Skeletal muscle cell (primary cell): ENCODE measurements around the gene DSG3.

Source experiments
- DNase-seq: peaks from one replicate; pipeline ENCODE4 v3.0.0-alpha.2; 2010; ENCODE audit warnings: low read depth
- H3K4me3 ChIP-seq: 2 replicates; pipeline ENCODE4 v1.5.1; 2011; ENCODE audit warnings: low read depth, mild to moderate bottlenecking, control low read depth, low read length, moderate library complexity

Gene DSG3, protein sequence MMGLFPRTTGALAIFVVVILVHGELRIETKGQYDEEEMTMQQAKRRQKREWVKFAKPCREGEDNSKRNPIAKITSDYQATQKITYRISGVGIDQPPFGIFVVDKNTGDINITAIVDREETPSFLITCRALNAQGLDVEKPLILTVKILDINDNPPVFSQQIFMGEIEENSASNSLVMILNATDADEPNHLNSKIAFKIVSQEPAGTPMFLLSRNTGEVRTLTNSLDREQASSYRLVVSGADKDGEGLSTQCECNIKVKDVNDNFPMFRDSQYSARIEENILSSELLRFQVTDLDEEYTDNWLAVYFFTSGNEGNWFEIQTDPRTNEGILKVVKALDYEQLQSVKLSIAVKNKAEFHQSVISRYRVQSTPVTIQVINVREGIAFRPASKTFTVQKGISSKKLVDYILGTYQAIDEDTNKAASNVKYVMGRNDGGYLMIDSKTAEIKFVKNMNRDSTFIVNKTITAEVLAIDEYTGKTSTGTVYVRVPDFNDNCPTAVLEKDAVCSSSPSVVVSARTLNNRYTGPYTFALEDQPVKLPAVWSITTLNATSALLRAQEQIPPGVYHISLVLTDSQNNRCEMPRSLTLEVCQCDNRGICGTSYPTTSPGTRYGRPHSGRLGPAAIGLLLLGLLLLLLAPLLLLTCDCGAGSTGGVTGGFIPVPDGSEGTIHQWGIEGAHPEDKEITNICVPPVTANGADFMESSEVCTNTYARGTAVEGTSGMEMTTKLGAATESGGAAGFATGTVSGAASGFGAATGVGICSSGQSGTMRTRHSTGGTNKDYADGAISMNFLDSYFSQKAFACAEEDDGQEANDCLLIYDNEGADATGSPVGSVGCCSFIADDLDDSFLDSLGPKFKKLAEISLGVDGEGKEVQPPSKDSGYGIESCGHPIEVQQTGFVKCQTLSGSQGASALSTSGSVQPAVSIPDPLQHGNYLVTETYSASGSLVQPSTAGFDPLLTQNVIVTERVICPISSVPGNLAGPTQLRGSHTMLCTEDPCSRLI

DNA sequence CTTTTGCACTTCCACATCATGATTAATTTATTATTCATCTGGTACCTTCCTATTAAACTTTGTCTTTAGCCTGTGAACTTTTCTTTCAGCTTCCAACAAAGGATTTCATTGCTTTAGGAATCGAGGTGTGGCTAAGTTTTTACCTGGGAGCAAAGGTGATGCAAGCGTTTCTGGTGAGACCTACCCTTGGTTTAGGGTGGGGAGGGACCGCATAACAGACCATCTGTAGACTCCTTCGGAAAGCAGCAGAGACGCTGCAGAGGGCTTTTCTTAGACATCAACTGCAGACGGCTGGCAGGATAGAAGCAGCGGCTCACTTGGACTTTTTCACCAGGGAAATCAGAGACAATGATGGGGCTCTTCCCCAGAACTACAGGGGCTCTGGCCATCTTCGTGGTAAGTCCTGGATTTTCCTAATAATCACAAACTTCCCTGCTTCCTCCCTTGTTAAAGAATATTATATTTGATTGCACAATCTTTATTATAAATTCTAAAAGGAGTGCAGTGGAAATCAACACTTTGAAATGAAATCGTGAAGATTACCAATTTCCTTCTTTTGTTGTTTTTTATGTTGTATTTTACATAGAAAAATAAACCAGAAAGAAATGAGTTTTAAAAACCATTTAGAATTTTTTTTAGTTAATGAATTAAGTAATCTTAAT is at the start of gene DSG3:
DSG3 (plus strand) TSS at position 212 of the 662 bp plus-strand sequence; CDS start at position 349, 137 bp downstream.
- no peak within 1 kb of the TSS for H3K4me3 ChIP-seq
- no peak for DNase-seq

DNA sequence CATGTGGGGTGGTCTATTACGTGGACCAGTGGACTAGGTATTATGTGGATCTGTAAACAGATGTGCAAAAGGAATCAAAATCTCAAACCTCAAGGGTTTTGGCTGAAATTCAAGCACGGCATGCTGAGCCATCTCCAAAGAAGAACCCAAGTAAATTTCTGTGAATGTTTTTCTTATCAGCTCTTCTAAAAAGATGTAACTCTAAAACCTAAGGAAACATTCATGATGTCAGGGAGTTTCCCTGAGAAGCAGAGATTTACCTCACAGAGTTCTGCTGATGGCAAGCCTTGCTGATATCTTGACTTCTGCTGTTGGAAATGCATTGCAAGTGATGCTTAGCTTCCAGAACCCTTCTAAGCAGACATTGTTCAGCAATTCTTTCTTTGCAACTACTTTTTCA is 49.4 kb upstream of the DSG3 start:
- no peak overlapping the region for H3K4me3 ChIP-seq
- no peak for DNase-seq

DNA sequence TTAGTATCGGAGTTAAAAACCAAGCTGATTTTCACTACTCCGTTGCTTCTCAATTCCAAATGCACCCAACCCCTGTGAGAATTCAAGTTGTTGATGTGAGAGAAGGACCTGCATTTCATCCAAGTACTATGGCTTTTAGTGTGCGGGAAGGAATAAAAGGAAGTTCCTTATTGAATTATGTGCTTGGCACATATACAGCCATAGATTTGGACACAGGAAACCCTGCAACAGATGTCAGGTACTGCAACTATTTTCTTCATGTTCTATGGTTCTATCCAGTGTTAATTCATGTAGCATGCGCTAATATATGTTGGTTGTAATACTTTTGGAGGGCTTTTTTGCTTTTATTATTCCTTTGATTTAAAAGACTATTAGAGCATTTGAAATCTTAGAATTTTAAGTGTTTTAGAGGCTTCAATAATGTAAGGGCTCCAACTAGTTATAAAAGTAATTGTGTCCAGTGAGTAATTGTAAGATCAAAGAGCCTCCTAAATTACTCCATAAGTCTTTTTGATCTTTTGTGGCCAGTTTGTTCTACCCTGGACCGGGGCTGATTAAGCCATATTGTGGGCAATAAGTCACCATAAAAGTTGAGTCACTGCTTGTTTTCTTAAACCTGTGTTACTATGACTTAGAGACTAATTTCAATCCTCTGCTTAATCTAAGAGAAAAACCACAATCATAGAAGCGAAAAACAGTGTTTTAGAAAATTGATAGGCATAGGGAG is 48.1 kb upstream of the DSG3 start:
- no peak overlapping the region for H3K4me3 ChIP-seq
- DNase-seq = peak; percentile 5

DNA sequence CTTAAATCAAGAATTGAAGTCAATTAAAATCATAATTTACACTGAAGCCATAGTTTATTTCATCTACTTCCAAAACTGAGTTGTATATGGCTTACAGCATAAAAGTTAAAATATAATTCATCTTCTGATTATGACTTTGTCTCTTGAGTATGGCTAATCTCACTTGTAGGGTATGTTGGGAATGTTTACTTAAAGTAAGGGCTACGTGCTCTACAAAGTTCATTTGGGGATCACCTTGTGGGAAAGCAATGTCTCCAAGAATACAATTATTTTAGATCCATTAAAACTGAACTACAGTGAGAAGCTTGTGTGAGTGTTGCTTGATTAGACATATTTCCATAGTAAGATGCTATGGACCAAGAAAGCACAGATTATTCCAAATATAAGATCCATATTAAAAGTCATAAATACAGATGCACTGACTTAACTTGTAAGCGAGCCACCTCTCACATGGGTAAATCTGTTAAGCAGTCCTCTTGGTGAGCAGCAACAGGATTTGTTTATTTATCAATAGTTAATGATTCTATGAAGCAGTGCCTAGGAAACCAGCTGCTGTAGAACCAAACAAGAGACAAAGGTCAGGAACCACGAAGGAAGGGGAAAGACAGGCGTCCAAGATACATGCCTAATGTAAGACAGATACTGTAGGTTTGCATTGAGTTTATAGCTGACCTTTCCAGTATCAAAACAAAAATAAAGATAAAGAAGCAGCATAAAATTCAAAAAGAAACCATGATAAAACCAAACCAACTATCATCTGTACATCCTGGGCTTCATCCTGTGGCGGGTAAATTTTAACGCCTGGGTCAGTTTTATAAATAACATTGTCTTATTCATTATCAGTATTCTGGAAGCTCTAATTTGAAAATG is 46.1 kb upstream of the DSG3 start:
- DNase-seq = no peak
- H3K4me3 ChIP-seq = no peak overlapping the region

DNA sequence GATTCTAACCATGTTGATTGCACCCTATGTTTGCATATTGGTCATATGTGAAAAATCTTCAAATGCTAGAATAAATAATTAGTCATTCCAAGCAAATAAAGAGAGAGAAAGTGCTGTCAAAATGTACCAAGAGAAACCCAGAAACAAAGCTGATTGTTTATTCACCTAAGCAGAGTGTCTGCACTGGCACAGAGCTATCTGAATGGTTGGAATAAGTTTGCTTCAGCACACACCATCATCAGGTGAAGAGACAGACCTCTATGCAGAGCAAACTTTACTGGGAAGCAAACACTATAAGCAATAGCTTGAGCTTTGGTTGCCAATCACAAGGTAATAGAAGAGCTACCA is 45.5 kb upstream of the DSG3 start:
- no peak for DNase-seq
- H3K4me3 ChIP-seq = no peak overlapping the region

DNA sequence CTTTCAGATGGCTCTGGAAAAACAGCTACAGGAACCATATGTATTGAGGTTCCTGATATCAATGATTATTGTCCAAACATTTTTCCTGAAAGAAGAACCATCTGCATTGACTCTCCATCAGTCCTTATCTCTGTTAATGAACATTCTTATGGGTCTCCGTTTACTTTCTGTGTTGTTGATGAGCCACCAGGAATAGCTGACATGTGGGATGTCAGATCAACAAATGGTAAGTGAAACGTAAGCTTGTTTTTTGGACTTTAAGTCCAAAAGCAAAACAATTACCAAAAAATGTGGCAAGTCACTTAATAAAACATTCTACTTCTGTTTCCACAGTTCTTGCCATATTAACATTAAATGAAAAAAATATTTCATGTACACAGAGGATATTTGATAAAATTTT is 44.1 kb upstream of the DSG3 start:
- no peak overlapping the region for H3K4me3 ChIP-seq
- no peak for DNase-seq

DNA sequence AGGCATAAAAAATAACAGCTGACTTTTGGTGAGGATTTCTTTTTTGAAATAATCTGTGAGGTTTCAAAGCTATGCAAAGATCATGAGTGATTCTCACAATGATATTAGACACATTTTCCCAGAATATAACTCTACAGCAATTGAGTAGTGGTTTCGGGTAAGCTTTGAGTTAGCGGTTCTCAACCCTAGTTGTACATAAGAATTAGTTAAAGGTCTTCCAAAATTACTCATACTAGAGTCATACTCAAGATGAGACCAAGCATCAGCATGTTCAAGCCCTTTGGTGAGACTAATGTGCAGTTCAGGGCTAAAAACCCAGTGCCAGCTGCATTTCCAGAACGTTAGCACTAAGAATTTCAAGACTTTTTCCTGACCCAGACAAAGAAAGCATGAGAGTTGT is 39.9 kb upstream of the DSG3 start:
- H3K4me3 ChIP-seq = no peak overlapping the region
- no peak for DNase-seq

DNA sequence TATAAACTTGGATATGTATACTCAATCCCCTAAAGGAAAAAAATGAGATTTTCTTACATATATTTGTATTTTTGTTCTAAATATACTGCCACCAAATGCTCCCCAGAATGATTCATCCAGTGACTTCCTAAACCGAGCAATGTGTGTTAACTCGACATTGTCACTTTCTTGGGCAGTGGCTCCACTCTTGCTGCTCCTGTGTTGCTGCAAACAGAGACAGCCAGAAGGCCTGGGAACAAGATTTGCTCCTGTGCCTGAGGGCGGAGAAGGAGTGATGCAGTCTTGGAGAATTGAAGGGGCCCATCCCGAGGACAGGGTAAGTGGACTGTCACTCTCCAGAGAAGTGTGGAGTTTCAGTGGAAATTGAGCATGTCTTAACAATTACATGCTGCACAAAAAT is 38.3 kb upstream of the DSG3 start:
- H3K4me3 ChIP-seq = no peak overlapping the region
- DNase-seq = no peak

DNA sequence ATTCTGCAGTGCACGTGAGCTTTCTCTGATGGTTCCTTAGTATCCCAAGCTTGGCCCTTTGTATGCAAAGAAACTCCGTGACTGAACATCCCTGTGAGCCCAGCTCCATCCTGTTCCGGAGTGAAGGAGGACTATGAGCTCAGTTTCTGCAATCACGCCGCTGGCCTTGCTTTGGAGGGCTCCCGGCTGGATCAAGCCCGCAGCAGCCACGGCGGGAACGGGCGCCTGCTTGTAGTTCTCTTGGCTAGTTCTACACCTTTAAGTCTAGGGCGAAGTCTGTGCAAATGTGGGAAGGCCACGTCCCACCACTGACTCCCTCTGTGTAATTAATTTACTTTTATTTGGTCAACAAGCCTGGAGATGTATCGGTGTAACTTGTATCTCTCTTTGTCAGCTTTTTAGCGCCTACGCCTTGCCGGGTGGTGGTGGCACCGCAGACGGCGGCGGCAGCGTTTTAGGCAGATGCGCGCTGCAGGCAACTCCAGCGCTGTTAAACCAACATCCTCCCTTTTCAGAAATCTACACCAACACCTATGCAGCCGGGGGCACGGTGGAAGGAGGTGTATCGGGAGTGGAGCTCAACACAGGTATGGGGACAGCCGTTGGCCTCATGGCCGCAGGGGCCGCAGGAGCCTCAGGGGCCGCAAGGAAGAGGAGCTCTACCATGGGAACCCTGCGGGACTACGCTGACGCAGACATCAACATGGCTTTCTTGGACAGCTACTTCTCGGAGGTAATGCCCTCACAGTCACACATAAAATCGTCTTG is 36.6 kb upstream of the DSG3 start:
- no peak overlapping the region for H3K4me3 ChIP-seq
- DNase-seq = no peak

DNA sequence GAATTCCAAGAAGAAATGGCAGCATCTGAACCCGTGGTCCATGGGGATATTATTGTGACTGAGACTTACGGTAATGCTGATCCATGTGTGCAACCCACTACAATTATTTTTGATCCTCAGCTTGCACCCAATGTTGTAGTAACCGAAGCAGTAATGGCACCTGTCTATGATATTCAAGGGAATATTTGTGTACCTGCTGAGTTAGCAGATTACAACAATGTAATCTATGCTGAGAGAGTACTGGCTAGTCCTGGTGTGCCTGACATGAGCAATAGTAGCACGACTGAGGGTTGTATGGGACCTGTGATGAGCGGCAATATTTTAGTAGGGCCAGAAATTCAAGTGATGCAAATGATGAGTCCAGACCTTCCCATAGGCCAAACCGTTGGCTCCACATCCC is 34.4 kb upstream of the DSG3 start:
- DNase-seq = no peak
- H3K4me3 ChIP-seq = no peak overlapping the region

DNA sequence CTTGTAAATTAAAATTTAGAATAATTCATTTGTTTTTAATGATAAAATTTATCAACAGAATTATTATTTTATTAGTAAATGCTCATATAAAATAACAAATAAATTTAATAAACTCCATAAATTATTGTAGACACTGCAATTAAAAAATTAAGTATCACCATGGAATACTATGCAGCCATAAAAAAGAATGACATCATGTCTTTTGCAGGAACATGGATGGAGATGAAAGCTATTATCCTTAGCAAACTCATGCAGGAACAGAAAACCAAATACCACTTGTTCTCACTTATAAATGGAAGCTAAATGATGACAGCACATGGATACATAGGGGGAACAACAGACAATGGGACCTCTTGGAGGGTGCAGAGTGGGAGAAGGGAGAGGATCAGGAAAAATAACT is 29.7 kb upstream of the DSG3 start:
- H3K4me3 ChIP-seq = no peak overlapping the region
- no peak for DNase-seq

DNA sequence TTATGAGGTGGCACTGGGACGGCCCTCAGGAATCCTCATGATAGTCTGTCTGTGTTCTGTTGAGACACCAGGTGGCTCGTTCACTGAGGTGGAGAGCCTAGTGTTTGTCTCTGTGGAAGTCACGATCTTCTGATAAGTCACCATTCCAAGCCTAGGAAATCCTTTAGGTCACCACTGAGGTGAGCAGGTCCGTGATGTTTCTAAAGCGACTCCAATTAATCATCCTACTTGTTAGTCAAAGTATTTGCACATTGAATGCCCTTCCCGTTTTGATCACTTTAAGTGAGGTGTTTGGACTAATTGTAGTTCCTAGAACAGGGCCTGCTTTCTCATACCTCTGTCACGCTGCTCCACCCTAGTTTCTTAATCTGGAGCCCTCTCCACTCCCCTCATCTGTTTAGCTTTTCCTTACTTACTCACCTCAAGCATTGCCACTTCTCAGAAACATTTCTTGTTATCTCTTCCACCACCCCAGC is 28.0 kb upstream of the DSG3 start:
- H3K4me3 ChIP-seq = no peak overlapping the region

DNA sequence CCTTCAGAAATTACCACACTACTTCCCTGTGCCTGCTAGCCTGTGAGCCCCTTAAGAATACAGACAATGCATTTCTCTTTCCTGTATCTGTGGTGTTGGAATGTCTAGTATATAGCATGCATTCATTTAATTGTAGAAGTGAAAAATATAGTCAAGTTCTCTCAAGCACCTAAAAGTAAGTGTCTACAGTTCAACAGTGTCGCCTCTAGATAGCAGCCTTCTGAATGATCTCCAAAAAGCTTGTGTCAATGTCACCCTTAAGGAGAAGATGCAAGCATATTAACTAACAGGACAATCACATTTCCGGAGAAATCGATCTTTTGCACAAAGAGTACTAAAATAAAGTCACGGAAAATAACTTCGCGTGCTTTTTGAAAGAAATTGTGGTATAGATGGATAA is 27.5 kb upstream of the DSG3 start:
- DNase-seq = no peak

More for the DNA sequence above, 28.0 kb upstream of the DSG3 start:
- DNase-seq = no peak

DNA sequence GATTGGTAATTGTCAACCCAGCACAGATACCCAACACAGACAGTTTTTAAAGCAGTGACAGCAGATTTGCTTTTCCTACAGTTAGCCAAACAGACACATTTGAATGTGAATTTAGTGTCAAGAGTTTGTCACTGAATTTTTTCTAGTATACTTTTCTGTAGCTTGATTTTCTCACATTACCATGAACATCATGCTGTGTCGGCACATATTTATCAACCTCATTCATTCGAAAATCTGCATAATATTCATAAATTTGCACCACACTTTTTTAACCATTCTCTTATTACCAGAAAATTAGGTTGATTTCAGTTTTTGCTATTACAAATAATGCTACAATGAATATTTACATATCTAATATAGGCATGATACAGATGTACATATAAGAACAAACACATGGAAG is 27.0 kb upstream of the DSG3 start:
- no peak overlapping the region for H3K4me3 ChIP-seq
- DNase-seq = no peak

More for the DNA sequence above, 27.5 kb upstream of the DSG3 start:
- no peak overlapping the region for H3K4me3 ChIP-seq

DNA sequence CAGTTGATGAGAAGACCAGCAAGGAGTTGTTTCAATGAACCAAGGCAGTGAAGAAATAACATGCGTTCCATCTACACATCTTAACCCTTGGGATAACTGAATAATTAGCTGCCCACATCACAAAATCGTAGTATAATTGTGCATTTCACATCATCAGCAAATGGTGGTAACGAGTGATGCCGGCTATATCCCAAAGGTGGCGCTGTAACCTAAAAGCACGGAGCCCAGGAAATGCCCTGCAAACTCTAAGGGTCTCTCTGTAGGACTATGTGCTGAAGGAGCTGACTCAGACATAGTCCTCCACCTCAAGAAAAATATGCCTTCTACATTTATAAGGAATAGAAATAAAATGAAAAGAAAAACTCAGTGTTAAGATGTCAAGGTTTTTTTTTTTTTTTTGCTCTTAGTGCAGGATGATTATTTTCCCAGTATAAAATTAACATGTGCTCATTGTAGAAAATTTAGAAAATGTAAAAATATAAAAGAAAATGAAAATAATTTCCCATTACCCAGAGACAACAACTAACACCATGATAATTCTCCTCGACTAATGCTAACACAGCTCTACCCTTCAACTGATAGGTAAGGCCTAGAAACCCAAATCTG is 23.1 kb upstream of the DSG3 start:
- DNase-seq = peak; percentile 15
- H3K4me3 ChIP-seq = no peak overlapping the region

DNA sequence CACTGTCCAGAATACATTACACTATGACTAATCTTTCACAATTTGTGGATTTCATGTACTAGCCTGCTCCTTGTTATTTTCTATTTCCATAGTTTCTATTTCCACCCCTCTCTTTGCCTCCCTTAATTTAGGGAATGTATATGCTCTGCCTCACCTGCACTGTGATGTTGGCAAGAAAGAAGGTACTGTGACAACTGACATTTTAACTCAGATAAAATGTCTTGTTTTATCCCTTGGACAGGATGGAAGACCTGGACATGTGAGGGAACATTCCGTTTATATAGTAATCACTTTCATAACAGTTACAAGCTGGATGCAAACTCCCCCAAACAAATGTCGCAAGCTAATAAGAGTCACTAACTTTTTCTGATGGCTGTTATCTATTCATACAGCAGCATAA is 21.5 kb upstream of the DSG3 start:
- no peak overlapping the region for H3K4me3 ChIP-seq

DNA sequence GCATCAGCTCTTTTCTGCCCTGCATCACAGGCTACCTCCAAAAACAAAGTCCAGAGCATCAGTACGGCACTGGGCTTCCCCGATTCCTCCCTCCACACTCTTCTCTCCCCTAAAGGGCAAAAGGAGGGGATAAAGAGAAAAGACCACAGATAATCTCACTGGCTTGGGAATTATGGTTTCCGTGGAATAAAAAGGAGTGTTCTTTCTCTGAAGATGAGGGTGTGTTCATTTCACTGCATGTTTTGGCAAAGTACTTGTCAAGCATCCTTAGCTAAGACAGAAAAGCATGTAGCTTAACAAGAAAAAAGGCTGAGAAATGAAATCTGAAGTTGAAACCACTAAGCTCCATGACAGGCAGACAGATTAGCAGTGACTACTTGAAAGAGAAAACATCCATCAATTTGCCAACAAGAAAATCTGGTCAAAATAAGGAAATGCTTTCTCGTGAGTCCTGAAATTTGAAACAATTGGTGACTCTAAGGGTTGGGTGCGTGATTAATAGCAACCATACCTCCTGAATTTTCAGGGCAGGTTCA is 20.6 kb upstream of the DSG3 start:
- DNase-seq = no peak
- no peak overlapping the region for H3K4me3 ChIP-seq

More for the DNA sequence above, 21.5 kb upstream of the DSG3 start:
- DNase-seq = no peak
